H1 (cell line): ENCODE data around the gene PLEKHB1. TPM values are rescaled to one million over a fixed set of nuclear protein-coding genes. Genes with fewer than 3 reads are reported as not detected.

Experiments used
- CTCF ChIA-PET: fragments of 300-600 bp; sonication (Branson Sonifier 250); formaldehyde crosslinking; loops from one replicate; lab custom pipeline; 2021; ENCODE audit not compliant: partially characterized antibody; lab: Charles Lee
- POLR2A ChIA-PET: fragments of 300-600 bp; sonication (Branson Sonifier 250); formaldehyde crosslinking; loops from one replicate; lab custom pipeline; 2021; ENCODE audit warnings: inconsistent platforms; ENCODE audit not compliant: partially characterized antibody; lab: Charles Lee
- DNase-seq, 2 experiments: peaks; one replicate each; pipeline versions ENCODE4 v3.0.0 to v3.0.0-alpha.2; 2010 to 2022; ENCODE audit warnings: low spot score in 2 of 2, low read depth in 1 of 2, mixed read lengths in 1 of 2
- FAIRE-seq: peaks from 2 replicates; lab custom pipeline; 2011; peaks lifted over from hg19 to GRCh38; lab: Jason Lieb, UNC
- H2AFZ ChIP-seq: 2 replicates; pipeline ENCODE4 v1.8.1; 2012; ENCODE audit warnings: low read length, inconsistent platforms
- H2AK5ac ChIP-seq: 2 replicates; pipeline ENCODE4 v1.6.1; 2013; ENCODE audit warnings: low read depth, low read length
- H2BK120ac ChIP-seq: replicated peaks from 2 replicates; pipeline ENCODE3; 2013; ENCODE audit warnings: low read depth, low read length, inconsistent platforms
- H2BK12ac ChIP-seq: 2 replicates; pipeline ENCODE4 v1.6.1; 2013; ENCODE audit warnings: low read depth, low read length
- H2BK15ac ChIP-seq: 2 replicates; pipeline ENCODE4 v1.6.1; 2013; ENCODE audit warnings: low read length
- H2BK20ac ChIP-seq: 2 replicates; pipeline ENCODE4 v1.6.1; 2013; ENCODE audit warnings: low read length
- H2BK5ac ChIP-seq: 2 replicates; pipeline ENCODE4 v1.6.1; 2013; ENCODE audit warnings: low read depth, low read length
- H3K14ac ChIP-seq: 2 replicates; pipeline ENCODE4 v1.6.1; 2013; ENCODE audit warnings: inconsistent platforms; ENCODE audit not compliant: insufficient read length
- H3K18ac ChIP-seq: 2 replicates; pipeline ENCODE4 v1.6.1; 2013; ENCODE audit warnings: low read length; ENCODE audit errors: extremely low read depth
- H3K23ac ChIP-seq: 2 replicates; pipeline ENCODE4 v1.6.1; 2013; ENCODE audit warnings: inconsistent platforms; ENCODE audit not compliant: insufficient read length
- H3K23me2 ChIP-seq: 2 replicates; pipeline ENCODE4 v1.6.1; 2013; ENCODE audit warnings: low read depth, low read length
- H3K27ac ChIP-seq: 2 replicates; pipeline ENCODE4 v1.6.1; 2011; ENCODE audit warnings: low read depth, low read length, inconsistent platforms
- H3K27me3 ChIP-seq, 4 experiments: replicated peaks in 1 of 4; 1 replicate in 1 of 4; 2 replicates in 3 of 4; pipeline versions ENCODE4 v1.6.1 to v1.8.1; 2011 to 2013; ENCODE audit warnings: low read length in 3 of 4, mild to moderate bottlenecking in 3 of 4, inconsistent platforms in 2 of 4, mixed read lengths in 2 of 4, moderate library complexity in 1 of 4; ENCODE audit not compliant: control insufficient read depth in 3 of 4, insufficient read depth in 3 of 4; ENCODE audit errors: extremely low read depth in 1 of 4
- H3K36me3 ChIP-seq, 4 experiments: 2 replicates each; pipeline versions ENCODE4 v1.6.1 to v1.8.1; 2011 to 2013; ENCODE audit warnings: mild to moderate bottlenecking in 4 of 4, low read length in 3 of 4, moderate library complexity in 2 of 4, control low read depth in 1 of 4, inconsistent platforms in 1 of 4; ENCODE audit not compliant: insufficient read depth in 4 of 4, control insufficient read depth in 2 of 4
- H3K4ac ChIP-seq: replicated peaks from 2 replicates; pipeline ENCODE3; 2013; ENCODE audit warnings: low read length, low read depth, mixed read lengths, inconsistent platforms; ENCODE audit not compliant: insufficient read length
- H3K4me1 ChIP-seq, 4 experiments: replicated peaks in 1 of 4; 1 replicate in 1 of 4; 2 replicates in 3 of 4; pipeline versions ENCODE4 v1.6.1 to v1.8.1; 2011 to 2013; ENCODE audit warnings: low read length in 3 of 4, inconsistent platforms in 2 of 4, mixed read lengths in 1 of 4; ENCODE audit not compliant: insufficient read depth in 4 of 4, control insufficient read depth in 3 of 4
- H3K4me2 ChIP-seq, 2 experiments: 2 replicates each; pipeline versions ENCODE4 v1.6.1 to v1.8.1; 2011 to 2013; ENCODE audit warnings: low read depth in 2 of 2, low read length in 2 of 2, control low read depth in 1 of 2, inconsistent platforms in 1 of 2, mild to moderate bottlenecking in 1 of 2; ENCODE audit not compliant: insufficient read depth in 1 of 2
- H3K4me3 ChIP-seq, 4 experiments: fragments of 200-600, 300-600 bp in 1 of 4; sonication (generic), shearing (Covaris generic), sonication (Bioruptor Twin) in 1 of 4; 2 replicates each; pipeline versions ENCODE4 v1.5.1 to v1.8.1; 2011 to 2016; ENCODE audit warnings: low read length in 4 of 4, low read depth in 3 of 4, control low read depth in 2 of 4, inconsistent platforms in 2 of 4, mild to moderate bottlenecking in 2 of 4, mixed read lengths in 1 of 4, moderate library complexity in 1 of 4; ENCODE audit not compliant: insufficient read depth in 2 of 4; ENCODE audit errors: extremely low read depth in 1 of 4
- H3K56ac ChIP-seq: replicated peaks from 2 replicates; pipeline ENCODE3; 2013; ENCODE audit warnings: low read depth, mild to moderate bottlenecking, mixed read lengths, low read length, inconsistent platforms; ENCODE audit not compliant: insufficient read length
- H3K79me1 ChIP-seq: 2 replicates; pipeline ENCODE4 v1.6.1; 2013; ENCODE audit warnings: low read depth, low read length, control low read depth
- H3K79me2 ChIP-seq, 2 experiments: 2 replicates each; pipeline versions ENCODE4 v1.6.1 to v1.8.1; 2012 to 2013; ENCODE audit warnings: low read length in 2 of 2, mild to moderate bottlenecking in 2 of 2, inconsistent platforms in 1 of 2; ENCODE audit not compliant: insufficient read depth in 2 of 2, control insufficient read depth in 1 of 2
- H3K9ac ChIP-seq, 4 experiments: replicated peaks in 1 of 4; 1 replicate in 1 of 4; 2 replicates in 3 of 4; pipeline versions ENCODE4 v1.6.1 to v1.8.1; 2011 to 2013; ENCODE audit warnings: low read depth in 3 of 4, low read length in 3 of 4, control low read depth in 2 of 4, mild to moderate bottlenecking in 2 of 4, moderate library complexity in 2 of 4, inconsistent platforms in 1 of 4; ENCODE audit errors: extremely low read depth in 1 of 4
- H3K9me3 ChIP-seq, 2 experiments: 2 replicates each; pipeline versions ENCODE4 v1.6.1 to v1.8.1; 2012 to 2013; ENCODE audit warnings: mild to moderate bottlenecking in 2 of 2, moderate library complexity in 2 of 2, control low read depth in 1 of 2, inconsistent platforms in 1 of 2, low read depth in 1 of 2, low read length in 1 of 2, mixed read lengths in 1 of 2; ENCODE audit not compliant: insufficient read depth in 2 of 2
- H4K20me1 ChIP-seq, 2 experiments: replicated peaks in 1 of 2; 2 replicates each; pipeline versions ENCODE3 to v1.8.1; 2011 to 2013; ENCODE audit warnings: inconsistent platforms in 2 of 2, low read length in 2 of 2, mild to moderate bottlenecking in 1 of 2; ENCODE audit not compliant: insufficient read depth in 2 of 2, control insufficient read depth in 1 of 2
- H4K5ac ChIP-seq: 2 replicates; pipeline ENCODE4 v1.6.1; 2013; ENCODE audit warnings: low read length, low read depth, mixed read lengths, inconsistent platforms; ENCODE audit not compliant: insufficient read length
- H4K8ac ChIP-seq: 2 replicates; pipeline ENCODE4 v1.8.0; 2013; ENCODE audit warnings: mild to moderate bottlenecking, moderate library complexity, low read length, inconsistent platforms; ENCODE audit not compliant: insufficient read depth; ENCODE audit errors: extremely low read depth
- H4K91ac ChIP-seq: replicated peaks from 2 replicates; pipeline ENCODE3; 2013; ENCODE audit warnings: low read length, mixed read lengths, inconsistent platforms; ENCODE audit not compliant: insufficient read length
- BCL11A ChIP-seq, 2 experiments: IDR thresholded peaks; one replicate each; pipeline ENCODE4 v1.6.1; 2011; ENCODE audit warnings: low read depth in 2 of 2, low read length in 2 of 2, mild to moderate bottlenecking in 2 of 2
- CHD1 ChIP-seq: IDR thresholded peaks from 2 replicates; pipeline ENCODE4 v1.6.1; 2012; ENCODE audit warnings: low read depth, low read length, improper control_type of control experiment
- EP300 ChIP-seq, 2 experiments: IDR thresholded peaks; 1 replicate in 1 of 2; 2 replicates in 1 of 2; pipeline ENCODE4 v1.6.1; 2011 to 2012; ENCODE audit warnings: low read depth in 2 of 2, low read length in 2 of 2, mild to moderate bottlenecking in 2 of 2, borderline replicate concordance in 1 of 2, inconsistent platforms in 1 of 2, moderate library complexity in 1 of 2
- FOSL1 ChIP-seq: IDR thresholded peaks from 2 replicates; pipeline ENCODE4 v1.6.1; 2011; ENCODE audit warnings: mild to moderate bottlenecking, low read depth, low read length, moderate library complexity; ENCODE audit not compliant: insufficient read depth
- JUN ChIP-seq: IDR thresholded peaks from 2 replicates; pipeline ENCODE4 v1.6.1; 2011; ENCODE audit warnings: low read depth, mild to moderate bottlenecking, improper control_type of control experiment, low read length
- PHF8 ChIP-seq: fragments of 200-600 bp; sonication (generic); conservative IDR thresholded peaks from 2 replicates; pipeline ENCODE4 v1.7.1; 2012; ENCODE audit warnings: low read depth, mild to moderate bottlenecking, inconsistent platforms, low read length, moderate library complexity
- POU5F1 ChIP-seq: IDR thresholded peaks from 2 replicates; pipeline ENCODE4 v1.6.1; 2011; ENCODE audit warnings: low read depth, mild to moderate bottlenecking, low read length, moderate library complexity
- RFX5 ChIP-seq: IDR thresholded peaks from 2 replicates; pipeline ENCODE4 v1.6.1; 2011; ENCODE audit warnings: low read depth, low read length, improper control_type of control experiment, borderline replicate concordance
- RXRA ChIP-seq: IDR thresholded peaks from 2 replicates; pipeline ENCODE4 v1.6.1; 2011; ENCODE audit warnings: low read depth, mild to moderate bottlenecking, low read length, moderate library complexity; ENCODE audit not compliant: insufficient read depth
- SUZ12 ChIP-seq: fragments of 200-600 bp; sonication (generic); IDR thresholded peaks from 2 replicates; pipeline ENCODE4 v1.6.1; 2012; ENCODE audit warnings: mild to moderate bottlenecking, inconsistent platforms, low read length, moderate library complexity, mixed read lengths
- TAF1 ChIP-seq: IDR thresholded peaks from 2 replicates; pipeline ENCODE4 v1.6.1; 2011; ENCODE audit warnings: mild to moderate bottlenecking, low read depth, low read length
- TBP ChIP-seq: IDR thresholded peaks from 2 replicates; pipeline ENCODE4 v1.6.1; 2011; ENCODE audit warnings: low read depth, low read length, improper control_type of control experiment
- USF2 ChIP-seq: IDR thresholded peaks from 2 replicates; pipeline ENCODE4 v1.6.1; 2011; ENCODE audit warnings: low read length, improper control_type of control experiment
- WGBS, 2 experiments: shearing (Covaris generic) in 1 of 2; methylation state at CpG; one replicate each; pipeline versions ENCODE4 v1.1.6 to v1.1.7; 2013 to 2015; ENCODE audit warnings: low lambda C conversion rate in 2 of 2, mixed read lengths in 2 of 2, inconsistent platforms in 1 of 2, low coverage in 1 of 2, missing lambda C conversion rate in 1 of 2; ENCODE audit not compliant: insufficient replicate concordance in 2 of 2, insufficient coverage in 1 of 2, insufficient read length in 1 of 2; ENCODE audit errors: extremely low coverage in 1 of 2, missing lambda C conversion rate in 1 of 2; 5-methylcytosine and 5-hydroxymethylcytosine counted together
- polyA plus RNA-seq, 7 experiments: library from polyadenylated mRNA; depleted of rRNA in 3 of 7; stranded (reverse) in 5 of 7; unstranded in 2 of 7; fragments of >200 nt in 5 of 7; fragments of 200-250 nt in 2 of 7; gene quantifications; 1 replicate in 5 of 7; 2 replicates in 1 of 7; 4 replicates in 1 of 7; pipeline versions ENCODE4 v1.2.1 to v1.2.3, GENCODE V29; 2011 to 2013; ENCODE audit warnings: missing spikeins in 2 of 7, mixed read lengths in 2 of 7
- total RNA-seq: library from RNA; stranded (reverse); fragmentation: NEBNext Ultra II Directional; extraction: Animal tissue kit (Norgen Biotek cat#: 25700); gene quantifications from 2 replicates; pipeline ENCODE4 v1.2.1, GENCODE V29; 2021

The PLEKHB1 gene
- total and polyA plus RNA-seq, 2 of the 8 experiments (the other 6 are each of a cell fraction or from before 2014, with no cell fraction given), result 14.8 to 24.5 TPM

GRCh38 chr11:73635721-73636120 is 10.7 kb upstream of the PLEKHB1 start:
- Histone ChIP-seq H3K23me2 (no peaks in the 10 kb centered on the region), H2AFZ (no peak overlapping the region), H3K14ac (no peak overlapping the region), H3K79me1 (no peaks in the 10 kb centered on the region), H3K4me2 (no peak overlapping the region), H3K18ac (no peak overlapping the region), H4K91ac (no peak overlapping the region), H3K4me1 (peaks cover 0 to 4% (median 2%) of the 10 kb centered on the region in 4 experiments; a peak in 3 of 7 replicates), H3K9ac (no peak overlapping the region), H3K79me2 (no peaks in the 10 kb centered on the region), H2BK20ac (no peak overlapping the region), H2AK5ac (no peak overlapping the region), H3K56ac (no peak overlapping the region), H3K23ac (no peak overlapping the region), H3K36me3 (no peaks in the 10 kb centered on the region), H2BK120ac (no peak overlapping the region), H4K8ac (no peak overlapping the region), H4K20me1 (no peaks in the 10 kb centered on the region), H2BK5ac (no peak overlapping the region), H2BK12ac (no peak overlapping the region), H3K27me3 (peaks cover under 1 to 6% (median 2%) of the 10 kb centered on the region in 4 experiments; a peak in 4 of 7 replicates), H3K9me3 (no peaks in the 10 kb centered on the region; a peak in 1 of 4 replicates), H3K4me3 (no peak overlapping the region), H4K5ac (no peak overlapping the region), H2BK15ac (no peak overlapping the region), H3K4ac (no peak overlapping the region), H3K27ac (no peak overlapping the region)
- DNase-seq, result no peak
- ChIA-PET POLR2A (interaction anchor here (0.9 to 1.2 kb wide), 2 partner anchors 11 to 152 kb away, joined by 3 read pairs; partner anchors contain the start of gene PLEKHB1), CTCF (interaction anchor here (26.0 to 30.1 kb wide), 2 partner anchors 0 to 13 kb away, joined by 653 read pairs; partner anchors contain the start of gene PLEKHB1)
- 98% methylated on average over 5 of the region's 5 CpGs; no CpG with 5 or more reads in 1 of the 2 experiments for WGBS, 2 experiments
- FAIRE-seq, result no peak
- TF ChIP-seq RFX5, result no peak
- TF ChIP-seq SUZ12, result no peak
- TF ChIP-seq JUN, result no peak
- TF ChIP-seq TBP, result no peak
- TF ChIP-seq USF2, result no peak
- no peak for TF ChIP-seq POU5F1
- TF ChIP-seq FOSL1, result no peak
- TF ChIP-seq TAF1, result no peak
- no peak for TF ChIP-seq EP300 (IDR thresholded peaks at IDR 0.05; ENCODE audit: borderline replicate concordance in 1 of 2, low read depth in 2 of 2, low read length in 2 of 2)
- no peak for TF ChIP-seq BCL11A (IDR thresholded peaks at IDR 0.05; ENCODE audit: low read depth in 2 of 2, low read length in 2 of 2)
- TF ChIP-seq PHF8, result no peak
- no peak for TF ChIP-seq RXRA
- no peak for TF ChIP-seq CHD1
